Peyer's patch (tissue), 4 donors: ENCODE results near the gene ETV6.
"Not testable (repeated sequence)": the region's sequence is repeated elsewhere in the genome, so short reads cannot be mapped to it uniquely, and the experiment has no call there.

ENCODE experiments used
- POLR2A ChIP-seq, 2 donors: fragments of 450-650 bp; IDR thresholded peaks; one replicate each; pipeline ENCODE4 v1.5.1; 2017; ENCODE audit warnings: antibody characterized with exemption in 2 of 2, mild to moderate bottlenecking in 2 of 2, moderate library complexity in 2 of 2
- TF ChIP-seq, protein P1 (sequence below), 6 experiments: fragments of 450-650 bp in 4 of 6; fragments of 200-600 bp in 2 of 6; sonication (generic) in 1 of 6; IDR thresholded peaks; one replicate each; pipeline ENCODE4 v1.5.1; 2017 to 2019; ENCODE audit warnings: antibody characterized with exemption in 6 of 6, mild to moderate bottlenecking in 3 of 6, moderate library complexity in 1 of 6

DNA sequence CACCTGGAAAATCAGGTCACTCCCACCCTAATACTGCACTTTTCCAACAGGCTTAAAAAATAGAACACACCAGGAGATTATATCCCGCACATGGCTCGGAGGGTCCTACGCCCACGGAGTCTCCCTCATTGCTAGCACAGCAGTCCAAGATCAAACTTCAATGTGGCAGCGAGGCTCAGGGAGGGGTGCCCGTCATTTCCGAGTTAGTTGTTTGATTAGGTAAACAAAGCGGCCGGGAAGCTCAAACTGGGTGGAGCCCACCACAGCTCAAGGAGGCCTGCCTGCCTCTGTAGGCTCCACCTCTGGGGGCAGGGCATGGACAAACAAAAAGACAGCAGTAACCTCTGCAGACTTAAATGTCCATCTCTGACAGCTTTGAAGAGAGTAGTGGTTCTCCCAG is 259.9 kb downstream of the ETV6 start:
- TF ChIP-seq, protein P1, sequence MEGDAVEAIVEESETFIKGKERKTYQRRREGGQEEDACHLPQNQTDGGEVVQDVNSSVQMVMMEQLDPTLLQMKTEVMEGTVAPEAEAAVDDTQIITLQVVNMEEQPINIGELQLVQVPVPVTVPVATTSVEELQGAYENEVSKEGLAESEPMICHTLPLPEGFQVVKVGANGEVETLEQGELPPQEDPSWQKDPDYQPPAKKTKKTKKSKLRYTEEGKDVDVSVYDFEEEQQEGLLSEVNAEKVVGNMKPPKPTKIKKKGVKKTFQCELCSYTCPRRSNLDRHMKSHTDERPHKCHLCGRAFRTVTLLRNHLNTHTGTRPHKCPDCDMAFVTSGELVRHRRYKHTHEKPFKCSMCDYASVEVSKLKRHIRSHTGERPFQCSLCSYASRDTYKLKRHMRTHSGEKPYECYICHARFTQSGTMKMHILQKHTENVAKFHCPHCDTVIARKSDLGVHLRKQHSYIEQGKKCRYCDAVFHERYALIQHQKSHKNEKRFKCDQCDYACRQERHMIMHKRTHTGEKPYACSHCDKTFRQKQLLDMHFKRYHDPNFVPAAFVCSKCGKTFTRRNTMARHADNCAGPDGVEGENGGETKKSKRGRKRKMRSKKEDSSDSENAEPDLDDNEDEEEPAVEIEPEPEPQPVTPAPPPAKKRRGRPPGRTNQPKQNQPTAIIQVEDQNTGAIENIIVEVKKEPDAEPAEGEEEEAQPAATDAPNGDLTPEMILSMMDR (IDR thresholded peaks at IDR 0.05): not testable (repeated sequence)
- TF ChIP-seq POLR2A (IDR thresholded peaks at IDR 0.05): not testable (repeated sequence)
